Adrenal gland (tissue), 5 donors: Measurements from ENCODE around the gene CCDC148.

Source experiments
- CTCF ChIP-seq, 6 experiments: fragments of 450-650 bp in 4 of 6; fragments of 200-600 bp in 2 of 6; sonication (generic) in 1 of 6; IDR thresholded peaks; 1 replicate in 5 of 6; 2 replicates in 1 of 6; pipeline versions ENCODE4 v1.5.1 to v1.8.0; 2016 to 2021; ENCODE audit warnings: antibody characterized with exemption in 6 of 6, mild to moderate bottlenecking in 2 of 6, moderate library complexity in 1 of 6
- POLR2A ChIP-seq, 2 donors: fragments of 450-650 bp; IDR thresholded peaks; one replicate each; pipeline ENCODE4 v1.6.1; 2017; ENCODE audit warnings: antibody characterized with exemption in 2 of 2, mild to moderate bottlenecking in 2 of 2, moderate library complexity in 1 of 2
- donor health status: DM: no; HTN: no; CAD: no.

GRCh38 chr2:158395166-158395565 is 61.4 kb downstream of the CCDC148 start:
- TF ChIP-seq CTCF (IDR thresholded peaks at IDR 0.05) (no peak), POLR2A (IDR thresholded peaks at IDR 0.05) (no peak)
